HEK293 (cell line): ENCODE data around the gene VEGFC.

Experiments used
- CTCF ChIA-PET: fragments of 350-600 bp; formaldehyde crosslinking; extraction: SDS; loops from one replicate; lab custom pipeline; 2021; ENCODE audit warnings: antibody characterized with exemption; lab: Yijun Ruan, JAX
- POLR2A ChIA-PET: fragments of 300-600 bp; formaldehyde crosslinking; extraction: SDS; loops from one replicate; lab custom pipeline; 2020; ENCODE audit warnings: antibody characterized with exemption, inconsistent platforms; lab: Yijun Ruan, JAX
- H3K27ac ChIP-seq: fragments of 200-500 bp; sonication (Bioruptor generic); 2 replicates; pipeline ENCODE4 v1.5.1; 2014; ENCODE audit warnings: low read depth, low read length, control low read depth, inconsistent platforms; ENCODE audit errors: extremely low read depth
- H3K36me3 ChIP-seq, 2 experiments: fragments of 200-500 bp in 1 of 2; sonication (Bioruptor generic) in 1 of 2; 1 replicate in 1 of 2; 2 replicates in 1 of 2; pipeline ENCODE4 v1.5.1; 2014 to 2017; ENCODE audit warnings: inconsistent platforms in 2 of 2, low read length in 2 of 2; ENCODE audit not compliant: control insufficient read depth in 2 of 2, insufficient read depth in 1 of 2
- H3K4me1 ChIP-seq: fragments of 200-500 bp; sonication (Bioruptor generic); 2 replicates; pipeline ENCODE4 v1.5.1; 2014; ENCODE audit warnings: mild to moderate bottlenecking, low read length, inconsistent platforms; ENCODE audit not compliant: control insufficient read depth, insufficient read depth
- H3K4me3 ChIP-seq: 2 replicates; pipeline ENCODE4 v1.5.1; 2011; ENCODE audit warnings: low read depth, mild to moderate bottlenecking, control low read depth, low read length, moderate library complexity
- H3K9me3 ChIP-seq: fragments of 200-500 bp; sonication (Bioruptor generic); 2 replicates; pipeline ENCODE4 v1.5.1; 2014; ENCODE audit warnings: low read depth, low read length, inconsistent platforms; ENCODE audit not compliant: control insufficient read depth, insufficient read depth
- GLIS1 ChIP-seq: fragments of 450-650 bp; formaldehyde crosslinking; IDR thresholded peaks from 2 replicates; pipeline ENCODE4 v1.5.1; 2016; ENCODE audit warnings: missing biosample characterization, missing genetic modification characterization
- KLF8 ChIP-seq: fragments of 450-650 bp; formaldehyde crosslinking; IDR thresholded peaks from 2 replicates; pipeline ENCODE4 v1.5.1; 2016; ENCODE audit warnings: missing biosample characterization, missing genetic modification characterization
- KLF9 ChIP-seq: fragments of 450-650 bp; formaldehyde crosslinking; IDR thresholded peaks from 2 replicates; pipeline ENCODE4 v1.5.1; 2016; ENCODE audit warnings: missing biosample characterization, missing genetic modification characterization, low read depth
- OSR2 ChIP-seq: fragments of 450-650 bp; formaldehyde crosslinking; IDR thresholded peaks from 2 replicates; pipeline ENCODE4 v1.5.1; 2016; ENCODE audit warnings: missing biosample characterization, missing genetic modification characterization
- REPIN1 ChIP-seq: fragments of 450-650 bp; formaldehyde crosslinking; IDR thresholded peaks from 2 replicates; pipeline ENCODE4 v1.5.1; 2017; ENCODE audit warnings: missing biosample characterization, missing genetic modification characterization, low read depth
- SCRT2 ChIP-seq: fragments of 450-650 bp; formaldehyde crosslinking; IDR thresholded peaks from 2 replicates; pipeline ENCODE4 v1.5.1; 2016; ENCODE audit warnings: missing biosample characterization, missing genetic modification characterization
- SP2 ChIP-seq: fragments of 450-650 bp; formaldehyde crosslinking; IDR thresholded peaks from 2 replicates; pipeline ENCODE4 v1.5.1; 2016; ENCODE audit warnings: missing biosample characterization, missing genetic modification characterization
- YY1 ChIP-seq: fragments of 450-650 bp; formaldehyde crosslinking; IDR thresholded peaks from 2 replicates; pipeline ENCODE4 v1.5.1; 2018; ENCODE audit warnings: missing biosample characterization, missing genetic modification characterization
- ZBTB8A ChIP-seq: fragments of 450-650 bp; formaldehyde crosslinking; IDR thresholded peaks from 2 replicates; pipeline ENCODE4 v1.5.1; 2016; ENCODE audit warnings: missing biosample characterization, missing genetic modification characterization
- ZFHX2 ChIP-seq: fragments of 450-650 bp; formaldehyde crosslinking; conservative IDR thresholded peaks from 2 replicates; pipeline ENCODE4 v1.5.1; 2016; ENCODE audit warnings: missing biosample characterization, missing genetic modification characterization
- ZNF114 ChIP-seq: fragments of 450-650 bp; formaldehyde crosslinking; IDR thresholded peaks from 2 replicates; pipeline ENCODE4 v1.5.0; 2017; ENCODE audit warnings: missing biosample characterization, missing genetic modification characterization
- ZNF157 ChIP-seq: fragments of 450-650 bp; formaldehyde crosslinking; IDR thresholded peaks from 2 replicates; pipeline ENCODE4 v1.5.1; 2016; ENCODE audit warnings: missing biosample characterization, missing genetic modification characterization
- ZNF16 ChIP-seq: fragments of 450-650 bp; formaldehyde crosslinking; IDR thresholded peaks from 2 replicates; pipeline ENCODE4 v1.5.1; 2016; ENCODE audit warnings: low read depth, missing biosample characterization, missing genetic modification characterization
- ZNF175 ChIP-seq: fragments of 450-650 bp; formaldehyde crosslinking; IDR thresholded peaks from 2 replicates; pipeline ENCODE4 v1.5.1; 2016; ENCODE audit warnings: missing biosample characterization, missing genetic modification characterization
- ZNF221 ChIP-seq: fragments of 450-650 bp; formaldehyde crosslinking; IDR thresholded peaks from 2 replicates; pipeline ENCODE4 v1.5.1; 2017; ENCODE audit warnings: missing biosample characterization, missing genetic modification characterization, borderline replicate concordance
- ZNF248 ChIP-seq: fragments of 450-650 bp; formaldehyde crosslinking; IDR thresholded peaks from 2 replicates; pipeline ENCODE4 v1.5.1; 2017; ENCODE audit warnings: missing biosample characterization, missing genetic modification characterization
- ZNF350 ChIP-seq: fragments of 450-650 bp; formaldehyde crosslinking; IDR thresholded peaks from 2 replicates; pipeline ENCODE4 v1.5.0; 2017; ENCODE audit warnings: missing biosample characterization, mild to moderate bottlenecking, missing genetic modification characterization
- ZNF354C ChIP-seq: fragments of 450-650 bp; formaldehyde crosslinking; IDR thresholded peaks from 2 replicates; pipeline ENCODE4 v1.5.1; 2016; ENCODE audit warnings: missing biosample characterization, missing genetic modification characterization, low read depth, borderline replicate concordance
- ZNF426 ChIP-seq: fragments of 450-650 bp; formaldehyde crosslinking; IDR thresholded peaks from 2 replicates; pipeline ENCODE4 v1.5.1; 2017; ENCODE audit warnings: missing biosample characterization, missing genetic modification characterization, mild to moderate bottlenecking, inconsistent platforms, moderate library complexity
- ZNF544 ChIP-seq: fragments of 450-650 bp; formaldehyde crosslinking; IDR thresholded peaks from 2 replicates; pipeline ENCODE4 v1.5.0; 2017; ENCODE audit warnings: missing biosample characterization, missing genetic modification characterization
- ZNF558 ChIP-seq: fragments of 450-650 bp; formaldehyde crosslinking; IDR thresholded peaks from 2 replicates; pipeline ENCODE4 v1.5.1; 2016; ENCODE audit warnings: missing biosample characterization, missing genetic modification characterization
- ZNF560 ChIP-seq: fragments of 450-650 bp; formaldehyde crosslinking; IDR thresholded peaks from 2 replicates; pipeline ENCODE4 v1.5.1; 2017; ENCODE audit warnings: missing biosample characterization, missing genetic modification characterization, borderline replicate concordance
- ZNF561 ChIP-seq: fragments of 450-650 bp; IDR thresholded peaks from 2 replicates; pipeline ENCODE4 v1.5.1; 2018; ENCODE audit warnings: missing biosample characterization, missing genetic modification characterization, borderline replicate concordance
- ZNF621 ChIP-seq: fragments of 450-650 bp; formaldehyde crosslinking; IDR thresholded peaks from 2 replicates; pipeline ENCODE4 v1.5.1; 2017; ENCODE audit warnings: missing biosample characterization, missing genetic modification characterization
- ZNF654 ChIP-seq: fragments of 450-650 bp; formaldehyde crosslinking; IDR thresholded peaks from 2 replicates; pipeline ENCODE4 v1.5.1; 2016; ENCODE audit warnings: low read depth, missing biosample characterization, missing genetic modification characterization
- ZNF660 ChIP-seq: fragments of 450-650 bp; IDR thresholded peaks from 2 replicates; pipeline ENCODE4 v1.5.1; 2018; ENCODE audit warnings: missing biosample characterization, mild to moderate bottlenecking, missing genetic modification characterization
- ZNF768 ChIP-seq: fragments of 450-650 bp; formaldehyde crosslinking; IDR thresholded peaks from 2 replicates; pipeline ENCODE4 v1.5.1; 2018; ENCODE audit warnings: missing biosample characterization, mild to moderate bottlenecking, missing genetic modification characterization
- ZNF776 ChIP-seq: fragments of 450-650 bp; formaldehyde crosslinking; IDR thresholded peaks from 2 replicates; pipeline ENCODE4 v1.5.0; 2017; ENCODE audit warnings: missing biosample characterization, missing genetic modification characterization, borderline replicate concordance
- ZNF837 ChIP-seq: fragments of 450-650 bp; formaldehyde crosslinking; IDR thresholded peaks from 2 replicates; pipeline ENCODE4 v1.5.1; 2016; ENCODE audit warnings: missing biosample characterization, missing genetic modification characterization
- TF ChIP-seq, protein P1 (sequence below): IDR thresholded peaks from 2 replicates; pipeline ENCODE4 v1.6.1; 2011; ENCODE audit warnings: mild to moderate bottlenecking, low read depth, low read length, borderline replicate concordance
- TF ChIP-seq, protein P2 (sequence below): fragments of 450-650 bp; formaldehyde crosslinking; IDR thresholded peaks from 2 replicates; pipeline ENCODE4 v1.5.1; 2016; ENCODE audit warnings: missing biosample characterization, missing genetic modification characterization

The VEGFC gene

DNA sequence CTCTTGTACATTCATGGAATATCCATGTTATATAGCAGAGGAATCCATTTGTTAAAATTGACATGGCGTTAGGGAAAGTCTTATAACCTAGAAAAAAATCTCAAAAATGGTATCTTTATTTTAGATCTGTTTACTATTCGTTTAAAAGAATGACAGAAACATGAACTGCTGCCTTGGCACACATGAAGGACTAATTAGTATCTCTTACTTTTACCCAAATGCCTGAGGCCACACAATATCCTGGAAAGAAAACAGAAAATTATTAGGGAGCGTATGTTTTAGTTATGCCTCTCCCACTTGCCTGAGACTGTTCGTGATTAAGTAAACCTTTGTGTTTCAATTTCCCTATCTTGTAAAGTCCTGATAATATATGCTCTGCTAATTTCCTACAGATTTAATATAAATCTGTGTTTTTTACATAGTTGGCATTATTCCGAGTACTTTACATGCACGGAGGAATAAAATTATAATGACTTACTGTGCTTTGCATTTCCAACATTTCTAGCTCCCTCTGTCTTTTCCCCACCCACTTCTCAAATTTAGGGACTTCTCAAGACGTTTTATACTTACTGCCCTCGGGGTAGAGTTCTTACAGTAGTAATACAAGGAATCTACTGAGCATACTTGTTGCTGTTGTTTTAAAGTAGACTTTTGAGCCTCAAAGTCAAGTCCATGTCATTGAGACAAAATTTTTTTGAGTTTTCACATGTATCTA lies 147.3 kb downstream of the VEGFC start (continued):
- TF ChIP-seq ZNF426 (tag by site-specific recombination) (no peak), SP2 (no peak), ZNF660 (tag by site-specific recombination) (no peak), ZNF175 (tag by site-specific recombination) (no peak), ZNF221 (tag by site-specific recombination) (no peak), ZNF350 (no peak), ZNF248 (tag by site-specific recombination) (no peak), ZNF621 (tag by site-specific recombination) (no peak)

DNA sequence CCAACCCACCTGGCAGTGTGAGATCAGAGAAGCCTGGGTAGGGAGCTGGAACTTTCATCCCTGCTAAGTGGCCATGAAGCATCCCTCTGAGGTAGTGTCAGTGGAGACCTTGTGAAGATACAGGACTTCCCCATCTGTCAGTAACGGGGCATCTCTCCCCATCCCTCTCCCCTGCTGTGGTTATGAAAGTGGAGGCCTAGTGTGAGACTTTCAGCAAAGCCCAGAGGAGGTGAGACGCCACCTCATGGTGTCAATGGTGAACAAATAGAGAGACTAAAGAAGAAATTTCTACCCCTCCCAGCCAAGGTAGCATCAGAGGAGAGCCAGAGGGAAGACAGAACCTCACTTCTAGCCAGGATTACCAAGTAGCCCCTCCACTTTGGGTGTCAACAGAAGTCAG lies 150.2 kb downstream of the VEGFC start:
- Histone ChIP-seq H3K27ac (no peak overlapping the region), H3K4me1 (no peaks in the 10 kb centered on the region), H3K9me3 (no peaks in the 10 kb centered on the region), H3K36me3 (no peaks in the 10 kb centered on the region), H3K4me3 (no peak overlapping the region)
- ChIA-PET CTCF (no interaction called here), POLR2A (no interaction called here)
- no peak for TF ChIP-seq ZNF114
- TF ChIP-seq KLF8 (tag by site-specific recombination): no peak
- TF ChIP-seq, protein P1, sequence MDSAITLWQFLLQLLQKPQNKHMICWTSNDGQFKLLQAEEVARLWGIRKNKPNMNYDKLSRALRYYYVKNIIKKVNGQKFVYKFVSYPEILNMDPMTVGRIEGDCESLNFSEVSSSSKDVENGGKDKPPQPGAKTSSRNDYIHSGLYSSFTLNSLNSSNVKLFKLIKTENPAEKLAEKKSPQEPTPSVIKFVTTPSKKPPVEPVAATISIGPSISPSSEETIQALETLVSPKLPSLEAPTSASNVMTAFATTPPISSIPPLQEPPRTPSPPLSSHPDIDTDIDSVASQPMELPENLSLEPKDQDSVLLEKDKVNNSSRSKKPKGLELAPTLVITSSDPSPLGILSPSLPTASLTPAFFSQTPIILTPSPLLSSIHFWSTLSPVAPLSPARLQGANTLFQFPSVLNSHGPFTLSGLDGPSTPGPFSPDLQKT: no peak
- no peak for TF ChIP-seq REPIN1
- no peak for TF ChIP-seq ZFHX2 (tag by site-specific recombination)
- no peak for TF ChIP-seq ZNF560 (tag by site-specific recombination)
- TF ChIP-seq ZNF544 (tag by site-specific recombination): no peak
- no peak for TF ChIP-seq ZNF776 (tag by site-specific recombination)
- no peak for TF ChIP-seq GLIS1 (tag by site-specific recombination)
- TF ChIP-seq ZNF837: no peak
- TF ChIP-seq YY1 (tag by site-specific recombination): no peak
- TF ChIP-seq ZNF354C (tag by site-specific recombination): no peak
- TF ChIP-seq ZNF248 (tag by site-specific recombination): no peak
- no peak for TF ChIP-seq ZNF660 (tag by site-specific recombination)

DNA sequence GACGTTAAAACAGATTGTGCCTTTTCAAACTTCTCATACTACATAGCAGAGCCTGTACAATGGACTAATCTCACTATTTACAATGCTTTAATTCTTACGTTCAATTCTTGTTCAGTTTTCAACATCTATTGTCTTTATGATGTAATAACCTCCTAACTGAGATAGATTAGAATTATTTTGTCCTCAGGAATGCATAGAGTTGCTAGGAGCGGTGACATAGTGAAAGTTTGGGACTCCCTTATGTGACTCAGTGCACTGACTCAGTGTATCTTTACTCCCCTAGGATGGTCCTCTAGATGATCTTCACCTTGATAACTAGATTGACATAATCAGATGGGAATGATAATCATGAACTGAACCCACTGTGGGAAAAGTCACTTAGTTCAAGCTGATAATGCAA lies 151.5 kb downstream of the VEGFC start:
- H3K27ac ChIP-seq: no peak overlapping the region
- no peaks in the 10 kb centered on the region for H3K9me3 ChIP-seq
- H3K4me1 ChIP-seq: no peaks in the 10 kb centered on the region
- H3K4me3 ChIP-seq: no peak overlapping the region
- POLR2A ChIA-PET: no interaction called here
- TF ChIP-seq KLF9 (tag by site-specific recombination) (no peak), ZNF114 (no peak), ZNF157 (tag by site-specific recombination) (no peak), ZNF768 (tag by site-specific recombination) (no peak), SCRT2 (tag by site-specific recombination) (no peak), ZNF561 (tag by site-specific recombination) (no peak), ZNF654 (tag by site-specific recombination) (no peak), OSR2 (tag by site-specific recombination) (no peak), ZBTB8A (tag by site-specific recombination) (no peak), ZNF558 (tag by site-specific recombination) (no peak), ZNF16 (tag by site-specific recombination) (no peak)
- TF ChIP-seq, protein P2, sequence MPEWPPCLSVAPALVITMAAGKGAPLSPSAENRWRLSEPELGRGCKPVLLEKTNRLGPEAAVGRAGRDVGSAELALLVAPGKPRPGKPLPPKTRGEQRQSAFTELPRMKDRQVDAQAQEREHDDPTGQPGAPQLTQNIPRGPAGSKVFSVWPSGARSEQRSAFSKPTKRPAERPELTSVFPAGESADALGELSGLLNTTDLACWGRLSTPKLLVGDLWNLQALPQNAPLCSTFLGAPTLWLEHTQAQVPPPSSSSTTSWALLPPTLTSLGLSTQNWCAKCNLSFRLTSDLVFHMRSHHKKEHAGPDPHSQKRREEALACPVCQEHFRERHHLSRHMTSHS (tag by site-specific recombination): no peak
- TF ChIP-seq, all 188 proteins: peak for 0
- no peaks in the 10 kb centered on the region for H3K36me3 ChIP-seq
- CTCF ChIA-PET: no interaction called here
